Upper lobe of left lung (tissue), 6 donors: ENCODE measurements around the gene PCDHGB6. TPM values are rescaled to one million over a fixed set of nuclear protein-coding genes. Genes with fewer than 3 reads are reported as not detected.

ENCODE experiments used
- ATAC-seq, 2 donors: fragments of 200-7000 bp; cut with Tn5 transposase; one replicate each; pipeline ENCODE4 v1.9.1; 2022; ENCODE audit warnings: mild to moderate bottlenecking in 2 of 2, moderate library complexity in 2 of 2; ENCODE audit not compliant: low FRiP score in 2 of 2
- DNase-seq, 2 donors: peaks; one replicate each; pipeline ENCODE4 v3.0.0-alpha.2; 2019 to 2020
- H3K27ac ChIP-seq, 4 donors: fragments of 200-600 bp; sonication (generic); one replicate each; pipeline ENCODE4 v1.5.1; 2016 to 2019
- H3K27me3 ChIP-seq, 4 donors: fragments of 200-600 bp; sonication (generic); one replicate each; pipeline ENCODE4 v1.5.1; 2017 to 2019
- H3K36me3 ChIP-seq, 4 donors: fragments of 200-600 bp; sonication (generic); one replicate each; pipeline ENCODE4 v1.5.1; 2016 to 2019
- H3K4me1 ChIP-seq, 4 donors: fragments of 200-600 bp; sonication (generic); one replicate each; pipeline ENCODE4 v1.5.1; 2018 to 2019
- H3K4me3 ChIP-seq, 4 donors: fragments of 200-600 bp; sonication (generic); one replicate each; pipeline ENCODE4 v1.5.1; 2017 to 2019; ENCODE audit warnings: mild to moderate bottlenecking in 2 of 4, moderate library complexity in 1 of 4
- H3K9me3 ChIP-seq, 4 donors: fragments of 200-600 bp; sonication (generic); one replicate each; pipeline ENCODE4 v1.5.1; 2018 to 2019
- EP300 ChIP-seq, 4 donors: sonication (generic); formaldehyde crosslinking; IDR thresholded peaks; one replicate each; pipeline ENCODE4 v1.5.1; 2017; ENCODE audit warnings: antibody characterized with exemption in 4 of 4, control low read depth in 2 of 4
- POLR2A ChIP-seq, 4 donors: fragments of 450-650 bp; IDR thresholded peaks; one replicate each; pipeline ENCODE4 v1.5.1; 2016 to 2017; ENCODE audit warnings: antibody characterized with exemption in 4 of 4, mild to moderate bottlenecking in 2 of 4
- POLR2AphosphoS5 ChIP-seq, 2 donors: sonication (generic); formaldehyde crosslinking; IDR thresholded peaks; one replicate each; pipeline ENCODE4 v1.5.1; 2017; ENCODE audit warnings: antibody characterized with exemption in 2 of 2
- WGBS, 2 donors: methylation state at CpG; one replicate each; pipeline ENCODE4 v1.1.5; 2017 to 2018; 5-methylcytosine and 5-hydroxymethylcytosine counted together
- total RNA-seq, 6 donors: library from RNA; depleted of rRNA in 4 of 6; stranded (reverse); fragments of >200 nt in 4 of 6; gene quantifications; one replicate each; pipeline versions ENCODE4 v1.1.0 to v1.2.1, GENCODE V29; 2016 to 2021
- TF ChIP-seq, protein P1 (sequence below), 6 experiments: fragments of 450-650 bp in 4 of 6; fragments of 200-600 bp in 2 of 6; sonication (generic) in 2 of 6; IDR thresholded peaks; one replicate each; pipeline ENCODE4 v1.5.1; 2016 to 2019; ENCODE audit warnings: antibody characterized with exemption in 6 of 6
- donor health status: DM: no; HTN: no; CAD: no; lungs with moderate emphysema.
- donor health status: DM: no; HTN: yes; CAD: no; lungs with severe emphysema.

The PCDHGB6 gene
- total RNA-seq, 6 donors from 2014 or later = 3.2 to 7.4 (median 6.3) TPM

- Histone ChIP-seq H3K9me3 (peaks cover 41 to 84% (median 77%) of the 10 kb centered on the region in 4 donors), H3K4me1 (no peaks in the 10 kb centered on the region), H3K27ac (no peak overlapping the region), H3K36me3 (no peaks in the 10 kb centered on the region), H3K4me3 (no peak overlapping the region), H3K27me3 (no peaks in the 10 kb centered on the region)
- ATAC-seq (no peak), DNase-seq (no peak)
- no peak for TF ChIP-seq POLR2A (IDR thresholded peaks at IDR 0.05)
- TF ChIP-seq, protein P1, sequence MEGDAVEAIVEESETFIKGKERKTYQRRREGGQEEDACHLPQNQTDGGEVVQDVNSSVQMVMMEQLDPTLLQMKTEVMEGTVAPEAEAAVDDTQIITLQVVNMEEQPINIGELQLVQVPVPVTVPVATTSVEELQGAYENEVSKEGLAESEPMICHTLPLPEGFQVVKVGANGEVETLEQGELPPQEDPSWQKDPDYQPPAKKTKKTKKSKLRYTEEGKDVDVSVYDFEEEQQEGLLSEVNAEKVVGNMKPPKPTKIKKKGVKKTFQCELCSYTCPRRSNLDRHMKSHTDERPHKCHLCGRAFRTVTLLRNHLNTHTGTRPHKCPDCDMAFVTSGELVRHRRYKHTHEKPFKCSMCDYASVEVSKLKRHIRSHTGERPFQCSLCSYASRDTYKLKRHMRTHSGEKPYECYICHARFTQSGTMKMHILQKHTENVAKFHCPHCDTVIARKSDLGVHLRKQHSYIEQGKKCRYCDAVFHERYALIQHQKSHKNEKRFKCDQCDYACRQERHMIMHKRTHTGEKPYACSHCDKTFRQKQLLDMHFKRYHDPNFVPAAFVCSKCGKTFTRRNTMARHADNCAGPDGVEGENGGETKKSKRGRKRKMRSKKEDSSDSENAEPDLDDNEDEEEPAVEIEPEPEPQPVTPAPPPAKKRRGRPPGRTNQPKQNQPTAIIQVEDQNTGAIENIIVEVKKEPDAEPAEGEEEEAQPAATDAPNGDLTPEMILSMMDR (IDR thresholded peaks at IDR 0.05) = no peak
- TF ChIP-seq EP300 (IDR thresholded peaks at IDR 0.05) = no peak
- TF ChIP-seq POLR2AphosphoS5 (IDR thresholded peaks at IDR 0.05) = no peak
- 30 to 41% methylated on average over 4 to 49 of the region's 61 CpGs for WGBS, 2 donors
These were observed 8.1 kb upstream of the PCDHGB6 start for GRCh38 chr5:141399555-141400258.

DNA sequence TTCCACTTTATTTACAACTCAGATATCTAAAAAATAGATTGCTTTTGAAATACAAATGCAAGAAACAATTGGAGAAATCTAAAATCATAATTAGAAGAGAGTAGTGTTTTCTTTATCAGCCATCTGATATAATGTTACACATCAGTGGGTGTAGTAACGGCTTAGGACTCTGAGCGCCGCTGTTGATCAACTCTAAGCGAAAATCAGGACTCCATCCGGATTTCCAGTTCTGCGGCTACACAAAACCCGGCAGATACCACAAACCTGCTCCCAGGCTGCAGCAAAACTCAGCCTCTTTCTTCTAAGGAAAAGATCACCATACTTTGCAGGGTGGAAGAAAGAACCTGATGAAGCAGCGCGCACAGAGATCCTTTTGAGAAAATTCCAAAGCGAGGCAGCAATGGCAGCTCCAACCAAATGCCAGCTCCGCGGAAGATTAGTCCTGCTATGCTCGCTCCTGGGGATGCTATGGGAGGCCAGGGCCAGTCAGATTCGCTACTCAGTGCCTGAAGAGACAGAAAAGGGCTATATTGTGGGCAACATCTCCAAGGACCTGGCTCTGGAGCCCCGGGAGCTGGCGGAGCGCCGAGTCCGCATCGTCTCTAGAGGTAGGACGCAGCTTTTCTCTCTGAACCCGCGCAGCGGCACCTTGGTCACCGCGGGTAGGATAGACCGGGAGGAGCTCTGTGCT, 5.1 kb upstream of the PCDHGB6 start, which contains the start of gene PCDHGA9:
Gene PCDHGA9, plus strand, starts transcription at position 226 of the 691 bp plus-strand sequence. Its CDS starts 175 bp downstream, at position 401.
- H3K4me3 ChIP-seq = peak within 1 kb of the TSS in 2 of 4 donors; percentile 11 to 31
- no peaks in the 10 kb centered on the region for H3K36me3 ChIP-seq
- no peaks in the 10 kb centered on the region for H3K4me1 ChIP-seq
- peak in 1 of 2 donors; percentile 77 for DNase-seq
- no peak within 1 kb of the TSS for H3K27ac ChIP-seq
- 20 to 22% methylated on average over 27 of the region's 27 CpGs for WGBS, 2 donors
- H3K27me3 ChIP-seq = no peaks in the 10 kb centered on the region
- no peak for ATAC-seq
- TF ChIP-seq, protein P1 (IDR thresholded peaks at IDR 0.05) = peak in 1 of 6 experiments; percentile 40
- no peak for TF ChIP-seq POLR2A (IDR thresholded peaks at IDR 0.05)
- peaks cover 45 to 84% (median 81%) of the 10 kb centered on the region in 4 donors for H3K9me3 ChIP-seq

DNA sequence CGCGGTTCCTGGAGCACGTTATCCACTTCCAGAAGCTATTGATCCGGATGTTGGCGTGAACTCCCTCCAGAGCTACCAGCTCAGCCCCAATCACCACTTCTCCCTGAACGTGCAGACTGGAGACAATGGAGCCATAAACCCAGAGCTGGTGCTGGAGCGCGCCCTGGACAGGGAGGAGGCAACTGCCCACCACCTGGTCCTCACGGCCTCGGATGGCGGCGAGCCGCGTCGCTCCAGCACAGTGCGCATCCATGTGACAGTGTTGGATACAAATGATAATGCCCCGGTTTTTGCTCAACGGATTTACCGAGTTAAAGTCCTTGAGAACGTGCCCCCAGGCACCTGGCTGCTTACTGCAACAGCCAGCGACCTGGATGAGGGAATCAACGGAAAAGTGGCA, 4.4 kb upstream of the PCDHGB6 start:
- no peak overlapping the region for H3K27ac ChIP-seq
- ATAC-seq = no peak
- WGBS, 2 donors = 33 to 34% methylated on average over 22 of the region's 22 CpGs
- H3K4me1 ChIP-seq = no peaks in the 10 kb centered on the region
- no peaks in the 10 kb centered on the region for H3K36me3 ChIP-seq
- TF ChIP-seq EP300 (IDR thresholded peaks at IDR 0.05) = no peak
- DNase-seq = peak in 1 of 2 donors; percentile 77
- peaks cover 45 to 86% (median 84%) of the 10 kb centered on the region in 4 donors for H3K9me3 ChIP-seq
- H3K27me3 ChIP-seq = no peaks in the 10 kb centered on the region
- H3K4me3 ChIP-seq = peak overlapping the region in 1 of 4 donors; percentile 11

DNA sequence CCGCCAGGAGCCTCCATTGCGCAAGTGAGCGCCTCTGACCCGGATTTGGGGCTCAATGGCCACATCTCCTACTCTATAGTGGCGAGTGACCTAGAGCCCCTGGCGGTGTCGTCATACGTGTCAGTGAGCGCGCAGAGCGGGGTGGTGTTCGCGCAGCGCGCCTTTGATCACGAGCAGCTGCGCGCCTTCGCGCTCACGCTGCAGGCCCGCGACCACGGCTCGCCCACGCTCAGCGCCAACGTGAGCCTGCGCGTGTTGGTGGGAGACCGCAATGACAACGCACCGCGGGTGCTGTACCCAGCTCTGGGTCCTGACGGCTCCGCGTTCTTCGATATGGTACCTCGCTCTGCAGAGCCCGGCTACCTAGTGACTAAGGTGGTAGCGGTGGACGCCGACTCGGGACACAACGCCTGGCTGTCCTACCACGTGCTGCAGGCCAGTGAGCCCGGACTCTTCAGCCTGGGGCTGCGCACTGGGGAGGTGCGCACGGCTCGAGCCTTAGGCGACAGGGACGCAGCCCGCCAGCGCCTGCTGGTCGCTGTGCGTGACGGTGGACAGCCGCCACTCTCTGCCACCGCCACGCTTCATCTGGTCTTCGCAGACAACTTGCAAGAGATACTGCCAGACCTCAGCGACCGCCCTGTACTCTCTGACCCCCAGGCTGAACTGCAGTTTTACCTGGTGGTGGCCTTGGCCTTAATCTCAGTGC, 1.9 kb downstream of the PCDHGB6 start:
- WGBS, 2 donors = 34 to 35% methylated on average over 16 to 36 of the region's 64 CpGs
- TF ChIP-seq EP300 (IDR thresholded peaks at IDR 0.05) (no peak), POLR2AphosphoS5 (IDR thresholded peaks at IDR 0.05) (no peak), POLR2A (IDR thresholded peaks at IDR 0.05) (no peak)
- TF ChIP-seq, protein P1 (IDR thresholded peaks at IDR 0.05) = no peak
- Histone ChIP-seq H3K4me3 (no peak overlapping the region), H3K9me3 (peaks cover 41 to 84% (median 81%) of the 10 kb centered on the region in 4 donors), H3K27me3 (no peaks in the 10 kb centered on the region), H3K36me3 (no peaks in the 10 kb centered on the region), H3K27ac (no peak overlapping the region), H3K4me1 (peaks cover 0 to 4% (median 0%) of the 10 kb centered on the region in 4 donors)
- ATAC-seq = no peak
- DNase-seq = peak in 1 of 2 donors; percentile 67

DNA sequence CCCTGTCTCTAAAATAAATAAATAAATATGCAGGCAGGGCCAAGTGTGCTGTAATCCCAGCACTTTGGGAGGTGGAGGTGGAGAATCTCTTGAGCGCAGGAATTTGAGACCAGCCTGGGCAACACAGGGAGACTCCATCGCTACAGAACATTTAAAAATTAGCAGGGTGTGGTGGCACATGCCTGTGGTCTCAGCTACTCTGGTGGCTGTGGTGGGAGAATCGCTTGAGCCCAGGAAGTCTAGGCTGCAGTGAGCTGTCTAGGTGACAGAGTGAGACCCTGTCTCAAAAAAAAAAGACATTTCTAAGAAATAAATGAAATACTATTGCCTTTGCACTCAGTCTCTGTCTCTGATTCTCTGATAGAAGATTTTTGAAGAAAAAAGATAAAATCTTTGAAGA, 3.8 kb downstream of the PCDHGB6 start:
- H3K4me3 ChIP-seq = no peak overlapping the region
- TF ChIP-seq POLR2AphosphoS5 (IDR thresholded peaks at IDR 0.05) (no peak), EP300 (IDR thresholded peaks at IDR 0.05) (no peak), POLR2A (IDR thresholded peaks at IDR 0.05) (no peak)
- TF ChIP-seq, protein P1 (IDR thresholded peaks at IDR 0.05) = no peak
- ATAC-seq (no peak), DNase-seq (no peak)
- H3K9me3 ChIP-seq = peaks cover 44 to 82% (median 77%) of the 10 kb centered on the region in 4 donors
- no peaks in the 10 kb centered on the region for H3K27me3 ChIP-seq
- no peak overlapping the region for H3K27ac ChIP-seq
- peaks cover 0 to 8% (median 0%) of the 10 kb centered on the region in 4 donors for H3K4me1 ChIP-seq
- H3K36me3 ChIP-seq = no peaks in the 10 kb centered on the region
- 52 to 66% methylated on average over 2 to 3 of the region's 3 CpGs for WGBS, 2 donors
